ENCODE measurements around the gene METTL4.

- no peak for TF ChIP-seq CTCF (IDR thresholded peaks at IDR 0.05; ENCODE audit: low read depth, low read length, poor library complexity, severe bottlenecking)
- no peak for TF ChIP-seq EZH2phosphoT487 (IDR thresholded peaks at IDR 0.05; ENCODE audit: borderline replicate concordance, low read length)
Observed at GRCh38 chr18:2590303-2590702, 19.0 kb upstream of the METTL4 start.

Data from DOHH2 (cell line).